ENCODE results near the gene SUFU.
"Not testable (repeated sequence)": the region's sequence is repeated elsewhere in the genome, so short reads cannot be mapped to it uniquely, and the experiment has no call there.

SUFU gene

GRCh38 chr10:102503264-102504178 lies at the start of gene SUFU:
Gene SUFU, plus strand, starts transcription at chr10:102503972. Its CDS starts 181 bp downstream, at chr10:102504153.
- peak; percentile 98 for DNase-seq

- DNase-seq = not testable (repeated sequence)
Measured at GRCh38 chr10:102454662-102455487, 48.9 kb upstream of the SUFU start.

DNA sequence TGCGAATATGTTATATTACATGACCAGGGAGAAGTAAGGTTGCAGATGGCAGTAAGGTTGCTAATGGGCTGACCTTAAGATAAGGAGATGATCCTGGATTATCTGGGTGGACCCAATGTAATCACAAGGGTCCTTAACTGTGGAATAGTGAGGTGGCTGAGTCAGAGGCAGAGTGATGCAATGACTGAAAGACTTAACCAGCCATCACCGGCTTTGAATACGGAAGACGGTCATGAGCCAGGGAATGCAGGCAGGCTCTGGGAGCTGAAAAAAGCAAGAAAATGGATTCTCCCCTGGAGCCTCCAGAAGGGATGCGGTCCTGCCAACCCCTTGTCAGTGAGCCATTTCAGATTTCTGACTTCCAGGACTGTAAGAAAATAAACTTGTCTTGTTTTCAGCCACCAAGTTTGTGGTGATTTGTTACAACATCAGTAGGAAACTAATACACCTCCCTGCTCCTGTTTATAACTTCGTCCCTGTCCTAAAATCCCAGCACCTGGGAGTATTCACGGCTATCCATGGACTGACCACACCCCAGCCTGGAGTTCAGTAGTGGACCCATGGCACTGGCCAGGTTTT lies 47.8 kb upstream of the SUFU start:
- no peak for DNase-seq

- no peak for DNase-seq
Measured at GRCh38 chr10:102457591-102458150, 46.1 kb upstream of the SUFU start.

DNA sequence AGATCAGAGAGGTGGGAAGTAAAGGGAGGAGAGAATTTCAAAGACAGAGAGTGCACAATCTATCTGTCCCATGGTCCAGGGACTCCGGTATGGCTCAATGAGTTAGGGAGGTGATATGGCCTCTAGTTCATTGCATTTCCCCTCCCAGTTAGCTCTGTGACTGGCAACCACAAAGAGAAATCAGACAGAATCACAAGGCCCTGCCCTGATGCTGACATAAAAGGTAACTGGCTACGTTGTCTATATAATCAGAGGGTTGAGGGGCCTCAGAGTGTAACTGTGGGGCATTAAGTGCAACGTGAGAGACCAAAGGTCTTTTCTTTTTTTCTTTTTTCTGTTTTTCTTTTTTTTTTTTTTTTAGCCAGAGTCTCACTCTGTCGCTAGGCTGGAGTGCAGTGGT lies 45.1 kb upstream of the SUFU start:
- DNase-seq = no peak

- DNase-seq = no peak
Measured at GRCh38 chr10:102460836-102461186, 43.0 kb upstream of the SUFU start.

DNA sequence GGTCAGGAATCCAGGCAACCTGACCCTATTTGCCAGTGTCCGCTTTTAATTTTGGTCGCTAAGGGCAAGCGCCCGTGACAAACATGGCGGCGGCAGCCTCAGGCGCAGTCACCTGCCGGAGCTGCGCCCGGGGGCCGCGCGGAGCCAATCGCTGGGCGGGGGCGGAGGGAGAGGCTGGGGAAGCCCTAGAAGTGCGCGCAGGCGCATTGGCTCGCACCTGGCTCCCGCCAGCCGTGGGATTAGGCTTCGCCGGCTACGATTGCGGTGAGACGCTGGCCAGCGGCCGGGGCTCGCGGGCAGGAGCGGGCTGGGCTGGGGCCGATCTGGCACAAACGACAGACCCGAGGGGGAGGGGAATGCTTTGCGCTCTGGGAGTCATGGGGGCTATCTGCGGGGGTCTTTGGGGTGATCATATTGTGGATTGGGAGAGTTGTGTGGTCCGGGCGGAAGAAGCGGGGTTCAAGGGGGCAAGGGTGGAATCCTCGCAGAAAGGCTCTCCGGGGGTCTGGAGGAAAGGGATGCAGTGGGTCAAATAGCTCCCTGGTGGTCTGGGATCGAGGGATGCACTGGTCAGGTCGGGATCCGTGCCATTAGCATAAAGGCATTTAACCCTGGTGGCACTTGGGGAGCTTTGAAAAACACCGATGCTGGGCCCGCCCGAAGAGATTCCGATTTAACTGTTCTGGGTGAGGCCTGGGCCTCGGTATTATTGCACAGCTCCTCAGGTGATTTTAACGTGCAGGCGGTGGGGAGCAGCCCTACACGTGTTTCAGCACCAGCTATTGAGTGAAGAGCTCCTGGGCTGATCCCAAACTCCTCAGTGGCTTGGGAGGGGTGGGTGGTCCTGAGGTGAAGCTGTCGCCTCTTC lies 42.4 kb upstream of the SUFU start:
- peak; percentile 94 for DNase-seq

- peak; percentile 32 for DNase-seq
Measured at GRCh38 chr10:102462512-102463054, 41.2 kb upstream of the SUFU start.

GRCh38 chr10:102463983-102464382 lies 39.8 kb upstream of the SUFU start:
- DNase-seq = no peak

DNA sequence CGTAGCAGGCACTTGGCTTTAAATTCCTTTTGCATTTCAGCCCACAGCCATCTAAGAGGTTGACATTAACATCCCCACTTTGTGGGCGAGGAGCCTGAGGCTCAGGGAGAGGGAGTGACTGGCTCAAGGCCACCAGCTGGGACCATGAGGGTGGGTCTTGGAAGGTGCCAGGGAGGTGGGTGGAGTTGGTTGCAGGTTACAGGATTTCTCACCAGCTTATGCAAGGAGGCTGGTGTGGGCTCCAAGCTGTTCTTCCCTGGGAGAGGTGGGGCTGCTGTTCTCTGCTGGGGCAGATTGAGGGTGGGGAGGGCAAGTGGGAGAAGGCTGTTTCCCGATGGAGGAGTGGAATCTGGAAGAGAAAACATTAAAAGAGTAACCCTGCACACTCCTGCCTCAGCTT lies 38.3 kb upstream of the SUFU start:
- DNase-seq = no peak

- no peak for DNase-seq
Measured at GRCh38 chr10:102467318-102467717, 36.5 kb upstream of the SUFU start.

GRCh38 chr10:102467971-102468438 lies 35.8 kb upstream of the SUFU start:
- no peak for DNase-seq

DNA sequence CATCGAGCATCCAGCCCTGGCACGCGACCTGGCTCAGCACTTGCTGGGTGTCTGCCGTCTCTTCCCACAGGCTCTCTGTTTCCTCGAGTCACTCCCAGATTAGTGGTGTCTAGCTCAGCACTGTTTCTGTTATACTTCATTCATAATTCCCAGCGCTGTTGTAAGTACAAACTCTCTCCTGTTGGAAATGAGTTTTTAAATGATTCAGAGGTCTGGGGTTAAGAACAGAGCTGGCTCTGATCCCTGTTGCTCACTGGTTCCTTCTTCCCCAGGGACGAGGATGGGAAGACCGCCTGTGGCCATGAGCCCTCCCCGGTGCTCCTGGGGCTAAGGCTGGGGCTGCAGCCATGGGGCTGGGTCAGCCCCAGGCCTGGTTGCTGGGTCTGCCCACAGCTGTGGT lies 35.1 kb upstream of the SUFU start:
- DNase-seq = no peak

GRCh38 chr10:102470579-102471546 lies 32.9 kb upstream of the SUFU start:
- DNase-seq = no peak

DNA sequence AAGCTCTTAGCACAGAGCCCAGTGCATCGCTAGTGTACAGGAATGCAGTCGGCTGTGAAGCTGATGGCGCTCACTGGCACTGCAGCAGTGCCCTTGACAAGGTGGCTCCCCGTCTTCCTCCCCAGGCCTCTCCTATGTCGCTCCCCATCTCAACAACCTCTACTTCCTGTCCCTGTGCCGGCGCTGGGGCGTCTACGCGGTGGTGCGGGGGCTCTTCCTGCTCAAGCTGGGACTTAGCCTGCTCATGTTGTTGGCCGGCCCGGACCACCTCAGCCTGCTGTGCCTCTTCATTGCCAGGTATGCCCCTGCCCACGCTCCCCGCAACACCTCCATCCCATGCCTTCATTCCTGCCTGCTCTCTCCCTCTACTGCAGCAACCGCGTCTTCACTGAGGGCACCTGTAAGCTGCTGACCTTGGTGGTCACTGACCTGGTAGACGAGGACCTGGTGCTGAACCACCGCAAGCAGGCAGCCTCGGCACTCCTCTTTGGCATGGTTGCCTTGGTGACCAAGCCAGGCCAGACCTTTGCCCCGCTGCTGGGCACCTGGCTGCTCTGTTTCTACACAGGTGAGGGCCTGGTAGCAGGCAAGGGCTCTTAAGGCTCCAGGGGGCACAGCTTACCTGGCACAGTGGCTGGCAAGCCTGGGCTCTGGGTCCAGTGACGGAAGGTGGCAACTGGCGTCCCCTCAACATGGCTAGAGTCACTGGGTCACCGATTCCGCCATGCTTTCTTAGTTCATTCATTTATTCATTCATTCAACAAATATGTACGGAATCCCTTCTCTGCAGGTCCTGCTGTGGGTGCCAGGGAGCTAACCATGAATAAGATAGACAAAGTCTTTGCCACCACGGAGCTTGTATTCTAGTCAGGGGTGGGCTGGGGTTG lies 30.1 kb upstream of the SUFU start:
- no peak for DNase-seq

DNA sequence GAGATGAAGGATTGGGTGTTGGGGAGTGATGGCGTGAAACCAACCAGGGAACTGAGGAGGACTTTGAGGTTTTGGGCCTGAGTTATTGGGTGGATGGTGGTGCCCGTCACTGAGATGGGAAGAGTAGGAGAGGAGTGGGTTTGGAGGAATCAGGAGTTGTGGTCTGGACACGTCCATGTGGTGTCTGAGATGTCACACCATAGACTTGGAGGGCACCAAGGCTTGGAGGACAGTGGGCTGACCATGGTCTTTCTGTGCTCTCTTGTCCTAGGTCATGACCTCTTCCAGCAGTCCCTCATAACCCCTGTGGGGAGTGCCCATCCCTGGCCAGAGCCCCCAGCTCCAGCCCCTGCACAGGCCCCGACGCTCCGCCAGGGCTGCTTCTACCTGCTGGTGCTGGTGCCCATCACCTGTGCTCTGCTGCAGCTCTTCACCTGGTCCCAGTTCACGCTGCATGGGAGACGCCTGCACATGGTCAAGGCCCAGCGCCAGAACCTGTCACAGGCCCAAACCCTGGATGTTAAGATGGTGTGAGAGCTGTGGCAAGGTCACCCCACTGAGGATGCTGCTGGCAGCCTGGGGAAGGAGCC lies 28.2 kb upstream of the SUFU start:
- DNase-seq = no peak

GRCh38 chr10:102476466-102477141 lies 27.2 kb upstream of the SUFU start:
- no peak for DNase-seq

DNA sequence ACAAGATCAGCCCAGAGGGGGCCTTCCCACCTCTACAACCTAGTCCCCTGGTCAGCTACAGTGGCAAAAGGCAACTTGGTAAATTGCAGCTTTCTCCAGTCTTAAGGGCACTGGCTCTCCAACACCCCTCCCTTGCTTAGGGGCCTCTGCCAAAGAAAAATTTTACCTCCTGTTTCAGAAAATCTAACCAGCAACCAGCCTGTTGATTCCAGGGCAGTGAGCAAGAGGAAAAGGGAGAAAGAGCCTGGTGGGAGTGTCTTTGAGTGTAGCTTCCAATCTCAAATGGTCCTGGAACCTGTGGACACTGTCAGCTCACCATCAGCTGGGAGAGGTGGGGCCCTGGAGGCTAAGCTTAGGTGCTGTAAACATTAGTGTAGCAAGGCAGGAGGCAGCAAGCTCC lies 24.1 kb upstream of the SUFU start:
- no peak for DNase-seq

- no peak for DNase-seq
Measured at GRCh38 chr10:102480396-102480795, 23.4 kb upstream of the SUFU start.

All from NCI-H69 (cell line).